Stomach smooth muscle (tissue), 2 donors: ENCODE data around the gene GPNMB.
"Not testable (repeated sequence)": the region's sequence is repeated elsewhere in the genome, so short reads cannot be mapped to it uniquely, and the experiment has no call there.

Source experiments
- H3K27ac ChIP-seq: one replicate; pipeline ENCODE4 v1.7.0; 2013; ENCODE audit warnings: mild to moderate bottlenecking, low read length, inconsistent platforms
- H3K27me3 ChIP-seq, 2 donors: one replicate each; pipeline ENCODE4 v1.7.0; 2013; ENCODE audit warnings: low read length in 2 of 2; ENCODE audit not compliant: insufficient read depth in 2 of 2, control insufficient read depth in 1 of 2
- H3K36me3 ChIP-seq, 2 donors: one replicate each; pipeline ENCODE4 v1.7.0; 2013; ENCODE audit warnings: low read length in 2 of 2; ENCODE audit not compliant: control insufficient read depth in 2 of 2, insufficient read depth in 2 of 2
- H3K4me1 ChIP-seq: one replicate; pipeline ENCODE4 v1.7.0; 2013; ENCODE audit warnings: low read length; ENCODE audit not compliant: control insufficient read depth, insufficient read depth
- H3K4me3 ChIP-seq, 2 donors: one replicate each; pipeline ENCODE4 v1.7.0; 2013; ENCODE audit warnings: low read length in 2 of 2
- H3K9ac ChIP-seq, 2 donors: one replicate each; pipeline ENCODE4 v1.7.0; 2013; ENCODE audit warnings: low read length in 2 of 2, mild to moderate bottlenecking in 1 of 2
- H3K9me3 ChIP-seq, 2 donors: one replicate each; pipeline ENCODE4 v1.7.0; 2013; ENCODE audit warnings: low read length in 2 of 2; ENCODE audit not compliant: control insufficient read depth in 2 of 2
- donor health status: healthy.
- donor health status: Pancreatic carcinoma.

Gene GPNMB

DNA sequence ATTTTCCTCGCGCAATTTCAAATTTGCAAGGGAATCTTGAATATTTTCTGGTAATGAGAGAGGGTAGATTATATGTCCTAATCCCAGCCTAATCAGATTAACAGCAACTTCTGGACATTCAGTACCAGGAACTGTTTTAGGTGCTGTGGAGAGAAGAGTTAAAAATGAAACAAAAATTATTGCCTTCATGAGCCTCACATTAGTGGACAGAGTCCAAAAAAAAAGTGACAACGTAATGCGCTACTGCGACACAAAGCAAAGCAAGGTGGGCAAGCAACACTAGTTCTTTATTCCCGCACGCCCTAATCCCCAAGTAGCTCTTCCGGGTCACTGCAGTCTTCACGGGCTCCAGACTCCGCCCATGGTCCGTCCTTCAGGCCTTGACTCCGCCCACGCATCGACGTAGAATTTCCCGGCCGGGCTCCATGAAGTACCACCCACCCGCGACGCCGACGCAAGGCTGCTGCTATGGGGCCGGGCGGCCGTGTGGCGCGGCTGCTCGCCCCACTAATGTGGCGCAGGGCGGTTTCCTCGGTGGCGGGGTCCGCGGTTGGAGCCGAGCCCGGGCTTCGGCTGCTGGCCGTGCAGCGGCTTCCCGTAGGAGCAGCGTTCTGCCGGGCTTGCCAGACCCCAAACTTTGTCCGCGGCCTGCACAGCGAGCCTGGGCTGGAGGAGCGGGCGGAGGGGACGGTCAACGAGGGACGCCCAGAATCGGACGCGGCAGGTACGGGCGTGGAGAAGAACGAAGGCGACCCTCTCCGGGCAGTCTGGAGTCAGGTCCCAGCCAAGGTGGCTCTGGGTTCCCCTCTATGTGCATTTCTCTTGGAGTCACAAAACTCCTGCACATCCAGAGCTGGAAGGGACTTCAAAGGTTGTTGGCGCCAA, 52.6 kb downstream of the GPNMB start, which contains the start of gene MALSU1:
Gene MALSU1 (plus strand): TSS at position 455 of the 885 bp plus-strand sequence. CDS start 14 bp downstream, at position 469.
- Histone ChIP-seq H3K9me3 (no peaks in the 10 kb centered on the region), H3K36me3 (peaks cover 5 to 8% of the 10 kb centered on the region in 2 donors), H3K27me3 (no peaks in the 10 kb centered on the region), H3K4me3 (peak within 1 kb of the TSS; percentile 96 to 98), H3K9ac (peak within 1 kb of the TSS; percentile 93 to 98), H3K27ac (peak within 1 kb of the TSS; percentile 69), H3K4me1 (peaks cover 6% of the 10 kb centered on the region)

- Histone ChIP-seq H3K27ac (peak overlapping the region; percentile 69), H3K4me3 (peak overlapping the region; percentile 96 to 98), H3K27me3 (no peaks in the 10 kb centered on the region), H3K9ac (peak overlapping the region; percentile 93 to 98), H3K4me1 (peaks cover 6% of the 10 kb centered on the region), H3K36me3 (peaks cover 7 to 8% of the 10 kb centered on the region in 2 donors), H3K9me3 (no peaks in the 10 kb centered on the region)
Observed at GRCh38 chr7:23299770-23300300, 53.3 kb downstream of the GPNMB start.

- Histone ChIP-seq H3K9me3 (no peaks in the 10 kb centered on the region), H3K4me1 (no peaks in the 10 kb centered on the region), H3K36me3 (peaks cover 23 to 25% of the 10 kb centered on the region in 2 donors), H3K27ac (no peak overlapping the region), H3K9ac (no peak overlapping the region), H3K4me3 (no peak overlapping the region), H3K27me3 (no peaks in the 10 kb centered on the region)
Observed at GRCh38 chr7:23306936-23307521, 60.5 kb downstream of the GPNMB start.

GRCh38 chr7:23308754-23309153, 62.2 kb downstream of the GPNMB start:
- no peaks in the 10 kb centered on the region for H3K4me1 ChIP-seq
- H3K9me3 ChIP-seq = no peaks in the 10 kb centered on the region
- no peak overlapping the region for H3K4me3 ChIP-seq
- H3K27ac ChIP-seq = no peak overlapping the region
- no peaks in the 10 kb centered on the region for H3K27me3 ChIP-seq
- no peak overlapping the region for H3K9ac ChIP-seq
- H3K36me3 ChIP-seq = peaks cover 18 to 20% of the 10 kb centered on the region in 2 donors

GRCh38 chr7:23312141-23312540, 65.6 kb downstream of the GPNMB start:
- not testable (repeated sequence) for H3K9me3 ChIP-seq, H3K27ac ChIP-seq, H3K4me1 ChIP-seq, H3K9ac ChIP-seq, H3K4me3 ChIP-seq, H3K27me3 ChIP-seq
- H3K36me3 ChIP-seq = peaks cover 18% of the 10 kb centered on the region in 2 donors

DNA sequence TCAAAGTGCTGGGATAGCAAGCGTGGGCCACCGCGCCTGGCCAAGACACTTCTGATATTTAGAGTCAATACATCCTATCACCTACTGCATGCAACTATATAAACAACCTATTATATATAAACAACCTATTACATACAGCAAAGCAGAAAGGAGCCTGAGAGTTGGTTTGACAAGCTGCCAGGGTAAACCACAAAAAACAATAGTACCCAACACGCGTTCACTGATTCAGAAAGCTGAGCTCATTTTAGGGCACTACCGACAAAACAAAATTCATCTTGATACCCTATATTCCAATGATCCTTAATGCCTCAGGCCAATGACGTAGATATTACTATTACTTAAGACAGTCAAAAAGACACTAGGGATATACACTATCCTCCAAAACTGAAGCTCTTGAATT, 68.8 kb downstream of the GPNMB start:
- Histone ChIP-seq H3K4me3 (no peak overlapping the region), H3K27ac (no peak overlapping the region), H3K9ac (no peak overlapping the region), H3K4me1 (no peaks in the 10 kb centered on the region), H3K27me3 (no peaks in the 10 kb centered on the region), H3K36me3 (no peaks in the 10 kb centered on the region), H3K9me3 (no peaks in the 10 kb centered on the region)
